NT2/D1 (cell line): ENCODE data around the gene DYNC2LI1.

Source experiments
- SUZ12 ChIP-seq: IDR thresholded peaks from 2 replicates; pipeline ENCODE4 v1.6.1; 2011; ENCODE audit not compliant: insufficient read length, insufficient read depth; ENCODE audit errors: extremely low read depth
- YY1 ChIP-seq: IDR thresholded peaks from 2 replicates; pipeline ENCODE4 v1.6.1; 2011; ENCODE audit not compliant: insufficient read length, insufficient read depth

GRCh38 chr2:43855292-43855691 lies 81.5 kb downstream of the DYNC2LI1 start:
- TF ChIP-seq SUZ12 (no peak), YY1 (no peak)
